NCI-H1105 (cell line): ENCODE results near the gene CACNB2.
A peak's percentile ranks its signal among the peaks of the same experiment; 100 is the strongest.

Experiments
- DNase-seq: peaks from one replicate; lab custom pipeline; 2025; lab: John Stamatoyannopoulos, UW

CACNB2 gene

DNA sequence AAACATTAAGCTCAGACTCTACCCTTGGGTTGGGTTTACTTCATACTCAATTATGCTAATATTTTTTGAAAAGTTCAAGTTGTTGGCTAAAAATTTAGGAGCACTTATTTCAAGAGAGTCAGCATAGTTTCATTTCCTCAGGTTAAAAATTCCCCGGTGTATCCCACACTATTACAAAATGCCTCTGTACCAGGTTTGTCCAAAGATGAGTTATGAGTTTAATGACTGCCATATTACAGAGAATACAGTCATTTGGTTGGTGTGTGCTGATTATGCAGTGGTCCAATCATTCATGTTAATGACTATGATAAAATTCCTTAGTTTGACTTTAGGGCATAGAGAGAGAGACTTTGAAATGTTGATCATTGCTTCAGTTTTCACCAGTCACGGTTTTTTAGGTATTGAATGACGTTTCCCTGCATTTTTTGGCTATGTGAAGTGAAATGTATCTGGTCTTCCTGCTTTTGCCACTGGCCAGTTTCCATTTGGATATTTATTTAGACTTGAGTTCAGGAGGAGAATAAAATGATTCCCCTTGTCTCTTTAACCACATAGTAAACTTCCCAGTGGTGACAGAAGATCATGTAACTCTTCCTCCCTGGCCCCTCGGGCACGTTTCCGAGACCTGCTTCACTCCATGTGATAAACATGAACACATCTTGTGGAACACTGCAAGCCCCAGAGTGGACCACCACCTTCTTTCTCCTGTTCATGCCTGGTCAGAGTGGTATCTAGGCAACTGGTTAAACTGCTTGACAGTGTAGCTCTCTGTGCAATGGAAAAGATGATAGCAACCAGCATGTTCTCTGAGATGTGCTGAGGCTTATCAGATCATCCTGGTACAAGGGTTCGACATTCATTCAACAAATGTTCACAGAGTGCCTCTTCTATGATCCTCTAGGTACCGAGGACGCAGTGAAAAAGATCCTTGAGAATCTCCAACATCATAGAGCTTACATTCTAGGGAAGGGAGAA lies 153.6 kb downstream of the CACNB2 start:
- no peak for DNase-seq

DNA sequence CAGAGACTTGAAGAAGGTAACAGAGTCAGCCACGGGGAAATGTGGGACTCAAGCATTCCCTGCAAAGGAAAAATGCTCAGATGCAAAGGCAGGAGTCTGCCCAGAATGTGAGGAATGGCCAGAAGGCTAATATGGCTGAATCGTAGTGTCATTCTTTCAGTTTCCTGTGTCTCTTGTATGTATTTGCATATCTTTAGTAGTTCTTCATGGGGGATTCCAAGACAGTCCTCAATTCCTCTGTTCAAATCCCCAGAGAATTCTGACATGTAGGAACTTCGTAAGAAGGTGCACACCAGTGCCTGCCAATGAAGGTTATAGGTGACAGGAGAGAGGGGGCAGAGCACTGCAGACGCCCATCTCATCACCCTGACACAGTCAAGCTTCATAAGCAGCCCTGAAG lies 154.4 kb downstream of the CACNB2 start:
- no peak for DNase-seq

DNA sequence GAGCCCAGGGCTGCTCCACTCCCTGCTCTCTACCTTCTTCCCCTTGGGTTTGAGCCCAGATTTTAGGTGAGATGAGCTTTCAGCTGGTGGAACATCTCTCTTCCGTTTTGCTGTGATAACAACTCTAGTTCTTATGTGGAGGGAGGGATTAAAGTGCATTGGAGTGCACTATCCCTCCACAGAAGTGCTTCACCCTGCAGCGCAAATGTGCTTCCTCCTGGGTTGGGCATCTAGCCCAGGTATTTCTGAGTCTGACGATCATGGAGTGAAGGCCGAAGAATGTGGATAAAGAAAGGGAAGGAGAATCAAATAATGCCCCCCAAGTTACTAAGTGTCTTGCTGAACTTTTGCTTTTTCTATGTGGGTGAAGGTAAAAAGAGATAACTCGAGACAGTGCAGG lies 157.4 kb downstream of the CACNB2 start:
- no peak for DNase-seq

DNA sequence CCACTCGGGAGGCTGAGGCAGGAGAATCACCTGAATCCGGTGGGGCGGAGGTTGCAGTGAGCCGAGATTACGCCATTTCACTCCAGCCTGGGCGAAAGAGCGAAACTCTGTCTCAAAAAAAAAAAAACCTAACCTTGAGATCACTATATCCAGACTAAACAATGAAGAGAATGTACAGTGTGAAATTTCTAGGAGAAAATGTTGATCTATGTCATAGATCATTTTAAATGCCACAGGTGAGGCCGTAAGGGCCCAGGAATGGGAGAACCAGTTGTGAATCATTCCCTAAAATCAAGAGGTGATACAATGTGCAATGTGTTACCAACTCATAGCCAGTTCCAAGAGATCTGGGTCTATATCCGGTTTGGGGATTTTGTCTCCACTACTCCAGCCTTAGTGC lies 158.0 kb downstream of the CACNB2 start:
- DNase-seq: no peak

DNA sequence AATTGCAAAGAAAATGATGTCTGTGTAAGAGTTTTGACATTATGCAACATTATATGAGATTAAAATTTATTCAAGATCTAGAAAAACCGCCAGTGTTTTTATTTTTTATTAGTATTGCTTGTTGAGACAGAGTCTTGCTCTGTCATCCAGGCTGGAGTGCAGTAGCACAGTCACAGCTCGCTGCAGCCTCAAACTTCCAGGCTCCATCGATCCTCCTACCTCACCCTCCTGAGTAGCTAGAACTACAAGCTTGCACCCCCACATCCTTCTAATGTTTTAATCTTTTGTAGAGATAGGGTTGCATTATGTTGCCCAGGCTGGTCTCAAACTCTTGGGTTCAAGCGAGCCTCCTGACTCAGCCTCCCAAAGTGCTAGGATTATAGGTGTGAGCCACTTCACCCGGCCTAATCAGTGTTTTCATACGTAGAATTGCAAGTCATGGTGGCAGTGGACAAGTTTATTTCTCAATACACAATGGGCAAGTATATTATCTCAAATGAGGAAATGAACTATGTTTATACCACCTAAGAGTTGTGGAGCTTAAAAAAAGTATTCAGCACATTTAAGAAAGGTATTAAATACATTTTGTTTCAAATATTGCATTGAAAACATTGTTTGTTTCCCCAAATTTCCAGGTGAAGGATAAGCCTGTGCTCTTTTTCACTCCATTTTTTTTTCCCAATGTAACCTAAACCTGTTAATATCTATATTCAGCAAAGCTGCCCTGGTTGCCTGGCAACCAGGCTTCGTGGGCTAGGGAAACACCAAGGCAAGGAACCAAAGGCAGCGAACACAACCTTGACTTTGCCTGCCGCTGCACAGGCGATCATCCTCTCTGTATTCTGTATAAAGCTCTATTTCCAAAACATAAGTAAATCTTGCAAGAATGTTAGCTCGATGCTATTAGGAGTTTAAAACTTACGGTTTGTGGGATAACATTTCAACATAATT lies 163.9 kb downstream of the CACNB2 start:
- DNase-seq: no peak

DNA sequence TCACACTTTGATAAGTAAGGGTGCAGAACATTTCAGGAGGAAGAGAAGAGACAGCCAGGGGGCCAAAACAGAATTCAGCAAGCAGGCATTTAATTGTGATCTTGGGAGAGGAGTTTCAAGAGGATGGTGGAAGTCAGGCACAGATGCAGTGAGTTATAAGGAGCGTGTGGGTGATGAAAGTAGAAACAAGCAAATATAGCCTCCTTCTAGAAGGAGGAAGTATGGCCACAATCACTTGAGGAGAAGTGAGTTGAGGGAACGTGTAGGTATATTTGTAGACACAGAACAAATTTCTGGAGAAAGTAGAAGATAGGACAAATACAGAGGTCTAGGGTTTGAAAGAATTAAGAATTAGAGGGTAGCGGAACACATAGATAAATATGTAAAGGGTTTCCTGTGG lies 165.8 kb downstream of the CACNB2 start:
- no peak for DNase-seq

DNA sequence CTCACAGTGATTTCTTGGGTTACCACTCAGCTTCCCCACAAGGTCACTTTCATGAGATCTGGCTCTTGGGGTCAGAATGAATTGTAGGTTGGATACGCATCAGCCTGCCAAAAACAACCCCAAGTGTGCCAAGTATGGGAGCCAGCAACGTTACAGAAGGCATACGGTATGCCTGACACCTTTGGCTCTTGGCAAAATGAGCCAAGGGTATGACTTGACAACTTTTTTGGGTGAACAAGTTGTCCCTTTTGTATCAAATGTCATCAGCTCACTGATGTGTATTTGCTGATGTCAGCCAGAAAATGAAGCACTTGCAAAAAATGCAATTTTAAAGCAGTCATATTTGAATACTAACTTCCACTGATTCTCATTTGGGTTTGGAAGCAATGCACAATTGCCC lies 168.4 kb downstream of the CACNB2 start:
- DNase-seq: no peak

DNA sequence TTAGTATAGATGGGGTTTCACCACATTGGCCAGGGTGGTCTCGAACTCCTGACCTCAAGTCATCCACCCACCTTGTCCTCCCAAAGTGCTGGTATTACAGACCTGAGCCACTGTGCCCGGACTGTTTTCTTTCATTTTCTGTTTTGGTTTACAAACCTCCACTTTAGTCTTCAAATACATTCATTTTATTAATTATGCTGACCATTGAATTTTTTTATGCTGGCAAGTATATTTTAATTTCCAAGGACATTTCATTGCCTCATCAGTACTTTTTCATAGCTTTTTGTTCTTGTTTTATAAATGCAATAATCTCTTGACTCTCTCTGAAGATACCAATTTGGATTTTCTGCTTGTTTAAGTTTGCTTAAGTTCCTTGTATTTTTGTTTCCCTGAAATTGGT lies 170.5 kb downstream of the CACNB2 start:
- no peak for DNase-seq

DNA sequence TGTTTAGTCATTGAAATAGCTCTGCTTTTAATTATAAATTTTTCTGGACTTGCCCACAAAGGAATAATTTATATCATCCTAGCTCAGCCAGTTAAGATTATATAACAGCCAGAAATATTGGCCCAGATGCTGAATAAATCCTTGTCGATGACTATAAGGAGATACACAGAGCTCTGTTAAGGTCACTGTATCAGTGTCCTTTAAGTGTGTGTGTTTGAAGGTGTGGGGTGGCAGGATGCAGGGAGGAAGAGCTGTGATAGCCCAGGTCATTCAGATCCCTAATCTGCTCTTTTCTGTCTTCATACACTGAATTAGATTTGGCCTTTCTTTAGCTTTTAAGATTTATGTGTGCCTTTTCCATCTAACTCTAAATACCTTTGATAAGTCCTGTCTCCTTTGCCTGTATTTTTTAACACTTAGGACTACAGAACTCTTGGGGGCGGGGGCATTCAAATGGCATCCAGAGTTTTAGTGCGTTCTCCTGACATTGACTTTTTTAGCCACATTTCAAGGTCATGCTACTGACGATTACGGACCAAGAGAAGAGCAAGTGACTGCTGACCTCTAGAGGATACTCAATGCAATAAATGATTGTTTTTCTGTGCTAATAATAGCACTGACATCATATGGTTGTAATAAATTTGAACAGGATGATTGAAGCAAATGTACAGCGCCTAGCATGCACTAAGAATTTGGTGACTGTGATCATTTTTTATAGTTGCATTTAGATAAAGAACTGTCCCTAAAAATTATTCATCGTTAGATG lies 172.3 kb downstream of the CACNB2 start:
- peak; percentile 3 for DNase-seq

DNA sequence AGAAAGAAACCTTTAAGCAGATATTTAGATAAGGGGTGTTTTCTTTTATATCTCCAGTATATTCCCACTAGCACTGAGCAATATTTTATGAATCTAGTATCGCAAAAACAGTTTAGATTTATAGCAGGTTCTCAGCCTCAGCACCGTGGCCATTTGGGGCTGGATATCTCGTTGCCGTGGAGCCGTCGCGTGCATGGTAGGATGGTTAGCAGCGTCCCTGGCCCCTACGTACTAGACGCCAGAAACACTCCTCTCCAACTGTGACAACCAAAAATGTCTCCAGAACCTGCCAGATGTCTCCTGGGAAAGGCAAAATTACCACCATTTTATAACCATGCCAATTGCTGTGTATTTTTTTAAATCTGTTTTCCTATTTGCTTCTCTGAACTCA lies 172.9 kb downstream of the CACNB2 start:
- no peak for DNase-seq

DNA sequence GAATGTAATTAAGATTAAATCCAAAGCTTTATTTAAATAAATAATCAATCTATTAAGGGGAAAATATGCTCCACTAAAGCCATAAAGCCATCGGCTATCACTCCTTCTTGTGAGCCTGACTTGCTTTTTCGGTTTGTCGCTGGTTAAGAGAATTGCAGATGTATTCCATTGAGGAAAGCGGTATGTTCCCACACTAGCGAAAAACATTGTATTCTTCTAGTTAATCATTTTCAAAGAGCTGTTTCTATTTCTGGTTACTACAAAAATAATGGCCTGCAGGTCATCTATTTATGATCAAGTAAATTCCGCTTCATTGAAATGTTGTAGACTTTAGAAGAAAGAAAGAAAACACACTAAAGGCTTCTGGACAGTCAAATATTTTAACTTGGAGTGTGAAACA lies 173.4 kb downstream of the CACNB2 start:
- no peak for DNase-seq

DNA sequence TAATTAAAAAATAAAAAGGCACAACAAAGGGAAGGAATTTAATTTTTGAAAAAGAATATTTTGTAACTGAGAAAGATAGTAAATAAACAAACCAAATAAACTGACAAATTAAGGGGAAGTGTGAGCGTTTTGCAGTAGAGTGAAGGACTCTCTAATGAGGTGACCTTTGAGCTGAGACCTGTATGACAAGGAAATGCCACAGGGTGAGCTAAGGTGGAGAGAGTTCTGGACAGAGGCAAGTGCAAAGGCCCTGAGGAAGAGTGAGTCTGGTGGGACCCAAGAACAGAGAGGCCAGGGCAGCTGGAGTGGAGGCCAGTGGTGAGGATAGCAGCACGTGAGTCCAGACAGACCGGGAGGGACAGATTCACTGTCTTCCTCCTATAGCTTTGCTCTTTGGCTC lies 179.4 kb downstream of the CACNB2 start:
- no peak for DNase-seq

DNA sequence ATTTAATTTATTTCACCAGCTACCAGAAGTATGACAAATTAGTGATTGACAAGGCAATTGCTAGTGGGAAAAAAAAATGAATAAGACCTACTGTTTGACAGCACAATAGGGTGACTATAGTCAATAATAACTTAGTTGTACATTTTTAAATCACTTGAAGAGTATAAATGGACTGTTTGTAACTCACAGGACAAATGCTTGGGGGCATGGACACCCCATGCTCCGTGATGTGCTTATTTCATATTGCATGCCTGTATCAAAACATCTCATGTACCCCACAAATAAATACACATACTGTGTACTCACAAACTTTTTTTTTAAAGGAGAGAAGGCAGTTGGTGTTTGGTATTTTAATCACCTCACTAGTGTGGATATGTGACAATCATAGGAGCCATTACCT lies 181.1 kb downstream of the CACNB2 start:
- DNase-seq: no peak

DNA sequence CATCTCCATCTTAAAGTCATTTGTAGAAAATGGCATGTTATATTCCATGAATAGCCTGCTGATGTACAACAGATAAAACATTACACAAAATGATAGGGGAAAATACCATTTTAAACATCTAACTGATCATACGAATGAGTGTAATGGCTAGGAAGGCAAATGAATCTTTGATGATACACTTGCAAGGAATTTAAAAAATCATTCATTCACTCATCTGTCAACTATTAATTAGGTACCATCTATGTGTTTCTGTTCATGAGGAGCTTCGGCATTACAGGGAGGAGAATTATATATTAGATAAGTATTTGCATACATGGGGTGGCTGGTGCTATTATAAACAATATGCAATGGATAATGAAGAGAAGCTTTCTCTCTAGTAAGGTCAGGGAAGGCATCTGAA lies 183.7 kb downstream of the CACNB2 start:
- no peak for DNase-seq

DNA sequence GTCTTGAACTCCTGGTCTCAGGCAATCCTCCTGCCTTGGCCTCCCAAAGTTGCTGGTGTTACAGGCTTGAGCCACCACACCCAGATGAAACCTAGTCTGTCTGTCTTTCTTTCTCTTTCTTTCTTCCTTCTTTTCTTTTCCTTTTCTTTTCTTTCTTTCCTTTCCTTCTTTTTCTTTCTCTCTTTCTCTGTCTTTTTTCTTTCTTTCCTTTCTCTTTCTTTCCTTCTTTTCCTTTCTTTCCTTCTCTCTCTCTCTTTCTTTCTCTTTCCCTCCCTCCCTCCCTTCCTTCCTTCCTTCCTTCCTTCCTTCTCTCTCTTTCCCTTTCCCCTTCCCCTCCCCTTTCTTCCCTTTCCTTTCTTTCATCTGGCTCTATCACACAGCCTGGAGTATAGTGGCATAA lies 185.2 kb downstream of the CACNB2 start:
- no peak for DNase-seq

DNA sequence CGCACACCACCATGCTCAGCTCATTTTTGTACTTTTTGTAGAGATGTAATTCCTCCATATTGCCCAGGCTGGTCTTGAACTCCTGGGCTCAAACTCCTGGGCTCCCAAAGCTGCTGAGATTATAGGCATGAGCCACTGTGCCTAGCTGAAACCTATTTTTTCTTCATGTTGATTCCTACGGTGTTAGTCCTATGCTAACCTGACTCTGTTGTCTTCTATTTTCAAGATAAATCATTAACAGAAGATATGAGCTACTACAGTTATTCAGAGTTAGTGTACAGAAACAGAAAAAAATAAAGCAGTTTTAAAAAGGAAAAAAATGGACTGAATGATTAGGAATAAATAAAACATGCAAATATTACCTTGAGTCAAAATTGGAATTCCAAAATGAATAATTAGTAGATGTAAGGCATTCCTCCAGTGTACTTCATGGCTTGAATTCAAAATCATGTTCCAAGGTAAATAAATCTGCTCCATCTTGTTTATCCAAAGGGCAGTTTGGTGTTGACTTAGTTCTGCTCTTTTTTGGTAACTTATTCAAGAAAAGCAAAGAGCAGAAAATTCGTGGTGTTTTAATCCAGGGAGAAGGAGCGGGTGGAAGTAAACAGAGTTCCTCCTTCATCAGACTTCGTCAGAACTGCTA lies 185.8 kb downstream of the CACNB2 start:
- no peak for DNase-seq

DNA sequence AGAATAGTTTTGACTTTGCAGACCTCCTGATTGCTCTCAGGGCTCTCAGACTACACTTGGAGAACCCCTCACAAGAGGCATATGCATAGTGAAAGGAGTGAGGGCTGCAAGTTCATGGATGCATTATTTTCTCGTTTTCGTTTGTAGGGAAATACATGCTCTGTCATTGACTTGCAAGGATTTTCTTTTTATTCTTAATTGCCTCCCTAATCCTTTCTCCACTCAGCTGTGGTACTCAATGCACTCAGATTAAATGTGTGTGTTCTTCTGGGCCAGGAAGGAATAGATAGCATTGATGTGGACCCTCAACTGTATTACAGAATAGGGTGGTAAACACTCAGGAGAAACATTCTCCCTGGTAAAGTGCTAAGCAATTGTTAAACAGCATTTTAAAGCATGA lies 188.7 kb downstream of the CACNB2 start:
- no peak for DNase-seq

DNA sequence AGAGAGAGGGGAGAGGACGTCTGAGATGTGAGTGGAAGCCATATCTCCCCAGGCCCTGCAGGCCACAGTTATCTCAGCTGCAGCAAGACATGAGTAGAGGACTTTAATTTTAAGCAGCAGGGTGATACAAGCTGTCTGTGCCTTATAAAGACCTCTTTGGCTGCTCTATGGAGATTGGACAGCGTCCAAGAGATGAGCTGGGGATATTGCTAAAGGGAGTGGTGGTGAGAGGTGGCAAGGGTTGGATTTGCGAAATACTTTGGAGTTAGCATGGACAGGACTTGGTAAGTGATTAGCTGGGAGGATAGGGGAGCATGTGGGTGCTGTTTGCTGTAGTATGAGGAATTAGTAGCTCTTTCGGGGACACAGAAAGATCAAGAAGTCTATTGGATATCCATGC lies 191.8 kb downstream of the CACNB2 start:
- no peak for DNase-seq

DNA sequence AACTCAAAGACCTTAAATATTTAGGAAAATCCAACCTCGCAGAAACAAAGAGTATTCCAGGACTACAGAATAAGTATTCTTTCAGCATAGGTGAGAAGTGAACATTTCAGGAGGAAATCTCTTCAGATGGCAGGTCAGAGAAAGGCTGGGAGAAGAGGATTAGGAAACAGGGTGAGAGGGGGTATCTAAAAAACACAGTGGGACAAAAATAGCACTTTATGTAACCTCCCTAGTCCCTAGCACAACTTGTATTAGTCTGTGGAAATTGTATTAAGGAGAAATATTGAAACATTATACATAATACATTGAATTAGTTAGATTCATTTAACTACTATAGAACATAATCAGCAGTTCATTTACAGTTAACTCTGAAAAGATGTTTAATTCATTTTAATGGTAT lies 192.3 kb downstream of the CACNB2 start:
- no peak for DNase-seq

DNA sequence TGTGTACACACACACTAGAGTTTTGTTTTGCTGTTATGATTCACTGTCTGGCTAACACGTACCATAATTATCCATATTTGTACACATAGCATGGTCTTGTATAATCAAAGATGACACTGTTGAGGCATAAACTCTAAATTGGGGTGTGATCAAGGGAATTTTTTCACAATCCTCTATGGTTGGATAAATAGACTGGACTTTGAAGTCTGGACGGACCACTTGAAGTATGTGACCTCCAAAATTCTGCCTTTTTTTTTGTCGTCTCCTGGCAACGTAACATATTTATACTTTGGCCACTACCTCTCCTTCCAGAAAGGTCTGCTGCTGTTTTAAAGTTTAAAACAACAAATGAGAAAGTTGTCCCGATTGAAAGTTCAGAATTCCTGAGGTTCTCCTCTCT lies 193.4 kb downstream of the CACNB2 start:
- DNase-seq: no peak

DNA sequence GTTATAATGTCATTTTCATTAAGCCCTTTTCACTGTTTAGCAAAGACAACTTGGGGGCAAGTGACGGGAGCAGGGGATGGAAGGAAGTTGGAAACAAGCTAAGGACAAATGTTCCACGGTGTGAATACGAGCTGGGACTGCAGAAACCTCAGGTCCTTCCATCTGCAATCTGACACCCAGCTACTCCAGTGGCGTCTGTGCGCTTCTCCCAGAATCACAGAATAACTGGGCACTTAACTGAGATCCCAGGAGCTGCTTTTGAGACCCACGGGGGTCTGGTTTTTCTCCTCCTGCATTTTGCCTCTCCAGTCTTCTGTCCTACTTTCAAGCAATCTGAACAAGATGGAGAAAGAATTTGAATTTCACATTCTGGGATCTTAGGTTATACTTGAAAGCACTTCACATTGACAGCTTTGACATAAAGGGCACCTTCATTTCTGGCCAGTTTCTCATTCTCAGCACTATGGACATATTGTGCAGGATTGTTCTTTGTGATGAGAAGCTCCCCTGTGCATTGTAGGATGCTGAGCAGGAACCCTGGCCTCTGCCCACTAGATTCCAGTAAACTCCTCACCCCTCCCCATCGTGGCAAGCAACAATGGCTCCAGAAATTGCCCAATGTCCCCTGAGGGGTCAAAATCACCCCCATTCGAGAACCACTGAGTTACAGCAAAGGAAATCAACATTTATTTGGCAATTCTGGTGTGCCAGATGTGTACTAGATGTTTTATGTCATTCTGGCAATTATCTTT lies 194.1 kb downstream of the CACNB2 start:
- no peak for DNase-seq
